HepG2 (cell line): Measurements from ENCODE around the gene NFATC2.

Experiments used
- FOSL1 ChIP-seq: sonication (generic); formaldehyde crosslinking; IDR thresholded peaks from 2 replicates; pipeline ENCODE4 v1.9.0; 2021; ENCODE audit warnings: missing genetic modification reagents, borderline replicate concordance
- FOXM1 ChIP-seq: sonication (generic); formaldehyde crosslinking; IDR thresholded peaks from 2 replicates; pipeline ENCODE4 v1.5.0; 2020; ENCODE audit warnings: missing genetic modification reagents
- STAT5B ChIP-seq: sonication (generic); formaldehyde crosslinking; IDR thresholded peaks from 2 replicates; pipeline ENCODE4 v1.4.0; 2020; ENCODE audit warnings: missing genetic modification reagents
- ZNF224 ChIP-seq: sonication (generic); formaldehyde crosslinking; IDR thresholded peaks from 2 replicates; pipeline ENCODE4 v1.5.0; 2020; ENCODE audit warnings: mild to moderate bottlenecking, missing genetic modification reagents
- ZSCAN20 ChIP-seq: sonication (generic); formaldehyde crosslinking; IDR thresholded peaks from 2 replicates; pipeline ENCODE4 v1.4.0; 2020; ENCODE audit warnings: missing genetic modification reagents, mild to moderate bottlenecking, borderline replicate concordance
- TF ChIP-seq, protein P1 (sequence below): IDR thresholded peaks from 2 replicates; pipeline ENCODE4 v1.6.1; 2012; ENCODE audit warnings: inconsistent platforms
- TF ChIP-seq, protein P2 (sequence below): sonication (generic); formaldehyde crosslinking; conservative IDR thresholded peaks from 2 replicates; pipeline ENCODE4 v1.4.0; 2020; ENCODE audit warnings: missing genetic modification reagents

DNA sequence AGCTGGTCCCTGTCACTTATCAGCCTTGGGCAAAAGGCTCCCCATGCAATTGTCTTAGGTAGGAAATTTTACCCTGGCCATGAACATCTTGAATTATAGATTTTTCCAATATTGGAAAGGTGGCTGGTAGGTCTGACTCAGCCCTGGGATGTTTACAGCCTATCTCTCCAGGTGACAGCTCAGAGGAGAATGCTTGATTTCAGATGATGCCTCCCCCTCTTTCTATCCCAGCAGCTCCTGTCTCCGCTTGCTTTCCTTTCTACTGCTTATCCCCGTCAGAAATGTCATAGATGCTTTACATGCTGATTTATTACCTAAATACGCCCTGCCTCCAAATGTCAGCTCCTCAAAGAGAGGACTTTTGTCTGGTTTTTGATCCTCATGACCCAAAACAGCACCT is 109.6 kb downstream of the NFATC2 start:
- no peak for TF ChIP-seq ZNF224 (CRISPR knock-in tag)
- TF ChIP-seq, protein P1, sequence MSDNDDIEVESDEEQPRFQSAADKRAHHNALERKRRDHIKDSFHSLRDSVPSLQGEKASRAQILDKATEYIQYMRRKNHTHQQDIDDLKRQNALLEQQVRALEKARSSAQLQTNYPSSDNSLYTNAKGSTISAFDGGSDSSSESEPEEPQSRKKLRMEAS = no peak
- TF ChIP-seq, protein P2, sequence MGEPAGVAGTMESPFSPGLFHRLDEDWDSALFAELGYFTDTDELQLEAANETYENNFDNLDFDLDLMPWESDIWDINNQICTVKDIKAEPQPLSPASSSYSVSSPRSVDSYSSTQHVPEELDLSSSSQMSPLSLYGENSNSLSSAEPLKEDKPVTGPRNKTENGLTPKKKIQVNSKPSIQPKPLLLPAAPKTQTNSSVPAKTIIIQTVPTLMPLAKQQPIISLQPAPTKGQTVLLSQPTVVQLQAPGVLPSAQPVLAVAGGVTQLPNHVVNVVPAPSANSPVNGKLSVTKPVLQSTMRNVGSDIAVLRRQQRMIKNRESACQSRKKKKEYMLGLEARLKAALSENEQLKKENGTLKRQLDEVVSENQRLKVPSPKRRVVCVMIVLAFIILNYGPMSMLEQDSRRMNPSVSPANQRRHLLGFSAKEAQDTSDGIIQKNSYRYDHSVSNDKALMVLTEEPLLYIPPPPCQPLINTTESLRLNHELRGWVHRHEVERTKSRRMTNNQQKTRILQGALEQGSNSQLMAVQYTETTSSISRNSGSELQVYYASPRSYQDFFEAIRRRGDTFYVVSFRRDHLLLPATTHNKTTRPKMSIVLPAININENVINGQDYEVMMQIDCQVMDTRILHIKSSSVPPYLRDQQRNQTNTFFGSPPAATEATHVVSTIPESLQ (CRISPR knock-in tag) = no peak
- TF ChIP-seq FOSL1 (CRISPR knock-in tag) = no peak
- no peak for TF ChIP-seq ZSCAN20 (CRISPR knock-in tag)
- TF ChIP-seq STAT5B = no peak
- TF ChIP-seq FOXM1 (CRISPR knock-in tag) = no peak
